ENCODE data around the gene LILRB5.
"Not testable (repeated sequence)": the region's sequence is repeated elsewhere in the genome, so short reads cannot be mapped to it uniquely, and the experiment has no call there.

Gene LILRB5

GRCh38 chr19:54257116-54257480 is at the start of gene LILRB5:
Gene LILRB5, minus strand, starts transcription at chr19:54257273. Its CDS starts 80 bp downstream, at chr19:54257193.
- DNase-seq = no peak

GRCh38 chr19:54305141-54305540 is 48.1 kb upstream of the LILRB5 start:
- no peak for DNase-seq

DNA sequence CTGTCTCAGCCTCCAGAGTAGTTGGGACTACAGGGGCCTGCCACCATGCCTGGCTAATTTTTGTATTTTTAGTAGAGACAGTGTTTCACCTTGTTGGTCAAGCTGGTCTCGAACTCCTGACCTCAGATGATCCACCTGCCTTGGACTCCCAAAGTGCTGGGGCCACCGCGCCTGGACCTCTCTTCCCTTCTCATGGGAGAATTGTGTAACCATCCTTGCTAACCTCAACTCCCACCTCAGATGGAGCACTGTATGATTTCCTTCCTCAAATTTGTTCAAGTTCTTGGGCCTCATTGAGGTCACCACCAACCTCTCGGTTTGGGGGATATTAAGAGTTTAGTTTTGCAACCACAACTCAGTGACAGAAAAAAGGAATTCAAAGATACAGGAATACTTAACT is 45.2 kb upstream of the LILRB5 start:
- DNase-seq = no peak

GRCh38 chr19:54299515-54299914 is 42.4 kb upstream of the LILRB5 start:
- DNase-seq = no peak

GRCh38 chr19:54299126-54299498 is 42.0 kb upstream of the LILRB5 start:
- no peak for DNase-seq

DNA sequence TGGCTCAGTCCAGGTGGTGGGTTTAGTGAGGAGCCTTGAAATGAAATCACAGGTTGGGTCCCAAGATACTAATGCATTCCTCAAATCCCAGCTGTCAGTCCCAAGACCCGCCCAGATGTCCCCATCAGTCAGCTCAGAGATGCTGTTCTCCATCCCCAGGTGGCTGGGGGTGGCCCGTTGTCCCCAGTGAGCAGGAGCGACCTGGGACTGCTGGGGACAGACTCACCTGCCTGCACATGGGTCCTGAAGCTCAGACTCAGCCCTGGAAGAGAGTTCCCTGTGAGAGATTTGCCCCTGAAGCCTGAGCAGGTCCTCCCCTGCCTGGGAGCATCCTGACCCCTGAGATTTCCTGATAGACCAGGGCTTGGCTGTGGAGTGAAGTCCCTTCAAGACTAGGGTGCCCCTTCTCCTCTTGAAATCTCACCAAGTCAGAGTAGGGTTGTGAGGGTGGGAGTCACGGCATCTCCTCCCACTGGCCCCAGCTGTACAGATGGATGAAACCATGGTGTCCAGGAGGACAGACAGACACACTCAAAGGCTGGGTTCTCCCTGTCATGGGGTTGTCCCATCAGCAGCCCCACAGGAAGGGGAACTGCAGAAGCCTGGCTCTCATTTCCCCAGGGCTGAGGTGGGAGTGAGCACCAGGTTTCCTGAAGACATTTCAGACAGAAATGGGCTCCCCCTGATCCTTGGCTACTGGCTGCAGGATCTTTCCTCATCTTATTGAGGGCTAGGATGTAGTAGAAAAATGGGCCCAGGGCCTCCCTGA is 41.5 kb upstream of the LILRB5 start:
- DNase-seq = no peak

DNA sequence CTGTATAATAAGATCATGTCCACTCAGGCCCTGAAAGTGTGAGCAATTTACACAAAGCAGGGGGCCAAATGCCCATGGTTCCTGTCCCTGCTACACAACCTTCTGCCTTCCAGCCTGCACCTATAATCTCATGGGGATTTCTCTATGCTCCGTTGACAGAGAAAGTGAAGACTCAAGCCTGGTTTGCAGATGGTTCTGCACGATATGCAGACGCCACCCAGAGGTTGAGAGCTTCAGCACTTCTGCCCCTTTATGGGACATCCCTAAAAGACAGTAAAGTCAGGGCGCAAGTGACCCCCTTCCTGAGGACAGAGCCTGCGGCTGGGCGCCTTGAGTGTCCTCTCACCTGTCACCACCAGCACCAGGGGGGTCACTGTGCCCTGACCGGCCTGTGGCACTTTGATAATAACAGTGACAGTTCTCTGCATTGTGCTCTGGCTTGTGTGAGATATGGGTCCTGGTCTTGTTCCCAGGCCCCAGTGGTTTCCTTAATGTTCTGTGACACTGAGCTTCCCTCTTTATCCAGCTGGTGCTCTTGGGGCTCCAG is 40.8 kb upstream of the LILRB5 start:
- DNase-seq = no peak

DNA sequence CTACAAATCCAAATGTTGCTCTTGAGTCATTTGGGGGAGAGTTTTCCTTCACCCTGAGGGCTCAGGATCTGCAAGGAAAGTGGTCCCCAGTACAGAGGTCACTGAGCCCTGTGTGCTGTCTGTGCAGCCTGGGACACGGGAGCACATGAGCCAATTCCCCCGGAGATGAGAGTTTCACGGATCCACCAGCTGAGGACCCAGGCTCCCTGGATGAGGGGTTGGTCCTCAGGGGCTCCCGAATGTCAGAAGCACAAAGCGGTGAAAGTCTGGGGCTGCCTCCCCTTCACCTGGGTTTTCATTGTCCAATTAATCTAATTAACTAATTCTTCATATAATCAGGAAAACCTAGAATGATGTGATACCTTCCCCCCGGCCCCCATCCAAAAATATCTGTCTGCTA is 37.5 kb upstream of the LILRB5 start:
- no peak for DNase-seq

DNA sequence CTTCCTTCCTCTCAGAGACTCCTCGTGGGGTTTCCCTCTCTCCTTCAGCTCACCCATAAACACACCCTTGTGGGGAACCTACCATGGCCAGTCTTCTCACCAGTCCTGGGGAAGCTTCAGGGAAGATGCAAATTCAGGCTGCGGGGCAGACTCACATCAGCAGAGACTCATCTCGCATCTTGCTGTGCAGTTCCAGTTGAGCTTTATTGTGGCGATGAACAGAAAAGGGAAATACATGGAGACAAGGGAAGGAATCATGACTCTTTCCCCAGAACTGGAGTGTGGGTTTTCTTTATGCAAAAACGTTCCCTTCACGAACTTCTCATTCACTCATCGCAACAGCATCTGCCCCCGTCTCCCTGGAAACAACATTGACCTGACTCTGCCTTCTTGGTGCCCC is 32.1 kb upstream of the LILRB5 start:
- not testable (repeated sequence) for DNase-seq

- DNase-seq = no peak
Measured at GRCh38 chr19:54287456-54287855, 30.4 kb upstream of the LILRB5 start.

DNA sequence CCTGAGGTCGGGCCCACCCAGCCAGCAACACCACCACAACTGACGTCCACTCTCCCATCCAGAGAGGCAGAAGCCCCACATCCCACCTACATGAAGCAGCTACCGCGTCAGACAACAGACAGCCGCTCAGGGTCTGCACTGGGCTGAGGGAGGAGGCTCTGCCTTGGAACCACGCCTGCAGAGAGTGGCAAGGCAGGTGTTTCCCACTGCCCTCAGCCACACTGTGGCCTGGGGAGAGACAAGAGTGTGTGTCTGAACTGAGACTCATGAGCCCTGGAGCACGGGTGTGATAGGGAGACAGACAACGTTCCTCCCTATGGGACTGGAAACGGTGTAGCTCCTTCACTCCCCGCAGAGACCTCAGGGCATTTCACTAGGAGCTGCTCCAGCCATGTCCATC is 29.2 kb upstream of the LILRB5 start:
- DNase-seq = not testable (repeated sequence)

GRCh38 chr19:54285427-54286056 is 28.5 kb upstream of the LILRB5 start:
- DNase-seq = not testable (repeated sequence)

GRCh38 chr19:54282686-54283470 is 25.8 kb upstream of the LILRB5 start:
- DNase-seq = no peak

DNA sequence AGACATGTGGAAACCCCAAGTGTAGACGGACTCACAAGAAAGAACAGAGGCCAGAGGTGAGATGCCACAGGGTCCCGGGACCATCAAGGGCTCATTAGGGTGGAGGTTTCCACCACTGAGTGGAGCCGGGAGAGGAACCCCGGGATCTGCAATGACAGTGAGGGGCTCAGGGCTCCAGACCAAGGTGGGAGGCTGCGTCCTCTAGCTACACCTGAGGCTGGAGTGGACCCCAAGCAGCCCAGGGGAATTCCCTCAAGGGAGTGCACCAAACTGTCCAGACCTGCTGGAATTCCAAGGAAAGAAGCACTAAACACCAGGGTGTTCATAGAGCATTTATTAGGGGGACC is 24.6 kb upstream of the LILRB5 start:
- DNase-seq = not testable (repeated sequence)

GRCh38 chr19:54281007-54281728 is 24.1 kb upstream of the LILRB5 start, which contains the start of gene LILRB2:
Gene LILRB2, minus strand, starts transcription at chr19:54281110. Its CDS starts 614 bp downstream, at chr19:54280496.
- DNase-seq = no peak

DNA sequence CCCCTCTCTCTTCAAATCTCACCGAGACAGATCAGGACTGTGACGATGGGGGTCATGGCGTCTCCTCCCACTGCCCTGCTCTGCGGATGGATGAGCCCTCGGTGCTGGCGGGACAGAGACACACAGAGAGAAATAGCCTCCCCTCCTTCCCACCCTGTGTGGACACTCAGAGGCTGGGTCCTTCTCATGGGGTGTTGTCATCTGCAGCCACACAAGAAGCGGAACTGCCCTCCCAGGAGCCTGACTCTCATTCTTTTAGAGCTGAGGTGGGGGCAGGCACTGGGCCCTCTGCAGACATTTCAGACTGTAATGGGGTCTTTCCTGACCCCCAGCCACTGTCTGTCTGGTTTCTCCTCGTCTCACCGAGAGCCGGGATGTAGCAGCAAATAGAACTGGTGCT is 23.4 kb upstream of the LILRB5 start:
- not testable (repeated sequence) for DNase-seq

DNA sequence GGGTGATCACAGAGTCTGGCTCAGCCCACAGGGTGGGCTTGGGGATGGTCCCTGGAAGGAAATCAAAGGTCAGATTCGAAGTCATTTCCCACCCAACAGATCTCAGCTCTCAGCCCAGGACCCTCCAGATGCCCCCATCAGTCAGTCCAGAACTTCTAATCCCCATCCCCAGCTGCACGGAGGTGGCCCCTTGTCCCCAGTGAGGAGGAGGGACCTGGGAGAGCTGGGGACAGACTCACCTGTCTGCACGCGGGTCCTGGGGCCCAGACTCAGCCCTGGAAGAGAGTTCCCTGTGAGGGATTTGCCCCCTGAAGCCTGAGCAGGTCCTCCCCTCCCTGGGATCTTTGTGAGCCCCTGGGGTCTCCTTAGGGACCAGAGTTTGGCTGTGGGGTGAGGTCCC is 23.0 kb upstream of the LILRB5 start:
- DNase-seq = not testable (repeated sequence)

- DNase-seq = no peak
Measured at GRCh38 chr19:54279406-54279962, 22.4 kb upstream of the LILRB5 start.

DNA sequence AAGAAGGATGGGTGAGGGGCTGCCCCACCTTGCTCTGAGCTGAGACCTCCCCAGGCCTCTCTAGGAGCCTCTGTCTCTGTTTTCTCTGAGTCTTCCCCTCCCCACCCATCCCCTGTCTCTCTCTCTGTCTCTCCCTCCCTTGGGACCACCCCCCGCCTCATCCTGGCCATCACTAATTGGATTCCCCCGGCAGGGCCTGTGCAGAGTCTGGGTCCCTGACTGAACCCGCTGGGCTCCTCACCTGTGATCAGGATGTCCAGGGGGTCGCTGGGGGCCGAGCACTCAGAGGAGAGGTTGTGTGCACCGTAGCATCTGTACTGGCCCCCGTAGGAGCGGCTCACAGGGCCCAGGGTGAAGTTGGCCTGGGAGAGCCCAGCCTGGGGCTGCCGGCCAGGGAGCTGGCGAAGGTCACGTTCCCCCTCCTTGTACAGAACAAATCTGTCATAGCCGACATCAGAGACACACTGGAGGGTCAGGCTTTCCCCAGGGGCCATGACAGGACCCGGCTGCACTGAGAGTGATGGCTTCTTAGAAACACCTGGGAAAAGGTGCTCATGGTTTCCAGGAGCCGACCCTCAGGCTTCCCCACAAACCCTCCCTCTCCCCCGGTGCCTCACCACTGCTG is 21.6 kb upstream of the LILRB5 start:
- not testable (repeated sequence) for DNase-seq

- not testable (repeated sequence) for DNase-seq
Measured at GRCh38 chr19:54278056-54278455, 21.0 kb upstream of the LILRB5 start.

DNA sequence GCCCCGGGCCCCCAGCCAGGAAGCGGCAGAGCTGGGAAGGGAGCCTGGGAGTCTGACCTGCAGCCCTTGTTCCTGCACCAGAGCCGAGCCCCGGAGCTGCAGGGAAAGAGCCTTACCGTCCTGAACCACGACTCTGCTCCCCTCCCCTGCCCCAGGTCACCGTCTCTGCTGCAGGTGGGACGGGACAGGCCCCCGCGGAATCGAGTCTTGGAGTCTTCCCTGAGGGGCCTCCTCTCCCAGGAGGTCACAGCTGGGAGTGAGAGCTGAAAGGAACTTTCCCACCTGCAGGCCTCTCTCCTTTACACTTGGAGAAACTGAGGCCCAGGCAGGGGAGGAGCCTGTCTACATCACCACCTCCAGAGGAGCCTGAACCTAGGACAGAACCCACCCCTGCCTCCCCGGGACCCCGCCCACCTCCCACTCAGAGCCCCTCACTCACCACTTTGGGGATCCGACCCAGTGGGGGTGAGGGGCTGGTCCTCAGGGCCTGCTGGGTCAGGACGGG is 20.1 kb upstream of the LILRB5 start:
- not testable (repeated sequence) for DNase-seq

- DNase-seq = no peak
Measured at GRCh38 chr19:54275951-54276350, 18.9 kb upstream of the LILRB5 start.

Data from NK-92 treated with Interleukin-12 subunit alpha and Interleukin-12 subunit beta, amount 100 ng/mL, for 24 hours (cell line).